ENCODE data around the gene RAD18. TPM values are rescaled to one million over a fixed set of nuclear protein-coding genes. Genes with fewer than 3 reads are reported as not detected.

Gene RAD18
- total RNA-seq, 4 donors from 2014 or later, result 3.5 to 11.7 (median 10.7) TPM

DNA sequence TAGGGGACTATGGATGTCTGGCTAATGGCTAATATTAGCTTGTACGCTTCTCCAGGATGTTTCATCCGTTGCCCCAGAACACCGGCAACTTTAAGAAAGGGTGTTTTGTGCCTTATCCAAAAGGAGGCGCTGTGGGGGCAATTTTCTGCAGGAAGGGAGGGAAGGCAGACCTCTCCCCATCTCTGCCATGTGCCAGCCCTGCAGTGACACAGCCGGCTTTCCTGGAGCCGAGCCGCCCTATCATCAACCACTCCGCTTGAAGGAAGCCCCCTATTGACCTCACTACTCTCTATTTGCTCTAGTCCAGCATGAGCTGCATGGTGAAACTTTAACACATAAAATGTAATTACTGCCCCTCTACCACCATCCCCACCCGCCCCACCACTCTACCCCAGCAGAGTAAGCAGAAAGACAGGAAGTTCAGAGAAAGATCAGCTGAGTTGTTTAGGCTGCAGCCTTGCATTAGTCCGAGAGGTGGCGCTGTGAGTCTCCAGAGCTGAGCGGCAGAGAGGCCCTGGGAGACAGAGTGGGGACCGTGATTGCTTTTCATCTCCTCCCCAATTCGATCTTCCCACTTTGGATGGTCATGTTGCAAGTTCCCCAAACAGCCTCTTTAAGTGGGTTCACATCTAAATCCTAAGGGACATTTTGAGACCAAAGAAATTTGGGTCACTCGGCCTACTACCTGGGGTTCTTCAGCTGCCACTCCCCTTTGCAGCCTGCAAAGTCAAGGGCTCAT is 24.5 kb upstream of the RAD18 start:
- Histone ChIP-seq H3K9me3 (no peaks in the 10 kb centered on the region), H3K4me1 (peaks cover 0 to 12% (median 0%) of the 10 kb centered on the region in 4 donors), H3K36me3 (peaks cover 0 to 27% (median 0%) of the 10 kb centered on the region in 3 donors), H3K27ac (no peak overlapping the region), H3K4me3 (no peak overlapping the region), H3K27me3 (no peaks in the 10 kb centered on the region)
- TF ChIP-seq POLR2A (IDR thresholded peaks at IDR 0.05), result no peak
- TF ChIP-seq, protein P1, sequence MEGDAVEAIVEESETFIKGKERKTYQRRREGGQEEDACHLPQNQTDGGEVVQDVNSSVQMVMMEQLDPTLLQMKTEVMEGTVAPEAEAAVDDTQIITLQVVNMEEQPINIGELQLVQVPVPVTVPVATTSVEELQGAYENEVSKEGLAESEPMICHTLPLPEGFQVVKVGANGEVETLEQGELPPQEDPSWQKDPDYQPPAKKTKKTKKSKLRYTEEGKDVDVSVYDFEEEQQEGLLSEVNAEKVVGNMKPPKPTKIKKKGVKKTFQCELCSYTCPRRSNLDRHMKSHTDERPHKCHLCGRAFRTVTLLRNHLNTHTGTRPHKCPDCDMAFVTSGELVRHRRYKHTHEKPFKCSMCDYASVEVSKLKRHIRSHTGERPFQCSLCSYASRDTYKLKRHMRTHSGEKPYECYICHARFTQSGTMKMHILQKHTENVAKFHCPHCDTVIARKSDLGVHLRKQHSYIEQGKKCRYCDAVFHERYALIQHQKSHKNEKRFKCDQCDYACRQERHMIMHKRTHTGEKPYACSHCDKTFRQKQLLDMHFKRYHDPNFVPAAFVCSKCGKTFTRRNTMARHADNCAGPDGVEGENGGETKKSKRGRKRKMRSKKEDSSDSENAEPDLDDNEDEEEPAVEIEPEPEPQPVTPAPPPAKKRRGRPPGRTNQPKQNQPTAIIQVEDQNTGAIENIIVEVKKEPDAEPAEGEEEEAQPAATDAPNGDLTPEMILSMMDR (IDR thresholded peaks at IDR 0.05), result peak; percentile 57 to 79 (median 67)
- no peak for TF ChIP-seq EP300 (IDR thresholded peaks at IDR 0.05)
- peak; percentile 43 to 67 for DNase-seq (ENCODE audit: low spot score in 2 of 2)
- 33 to 45% methylated on average over 14 to 15 of the region's 15 CpGs for WGBS, 2 donors

DNA sequence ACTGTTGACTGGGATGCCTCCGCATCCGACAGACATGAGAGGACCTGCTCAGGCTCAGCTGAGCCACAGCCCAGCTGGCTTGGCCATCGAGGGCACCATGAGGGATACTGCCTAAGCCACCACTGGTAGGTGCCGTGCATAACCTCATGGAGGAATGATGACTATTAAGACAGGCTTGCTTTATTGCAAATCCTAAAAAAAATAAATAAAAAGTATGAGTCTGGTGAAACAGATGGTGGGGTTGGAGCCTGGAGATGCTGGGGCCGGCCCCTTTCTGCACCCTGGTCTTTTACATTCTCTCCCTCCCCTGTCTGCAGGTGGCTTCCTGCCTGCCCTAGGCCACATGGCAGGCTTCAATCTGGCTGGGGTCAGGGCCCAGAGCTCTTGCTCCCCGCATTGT is 24.0 kb upstream of the RAD18 start:
- H3K36me3 ChIP-seq, result peaks cover 0 to 24% (median 0%) of the 10 kb centered on the region in 3 donors
- H3K4me1 ChIP-seq, result peaks cover 0 to 12% (median 0%) of the 10 kb centered on the region in 4 donors
- TF ChIP-seq, protein P1 (IDR thresholded peaks at IDR 0.05), result no peak
- no peak for TF ChIP-seq POLR2A (IDR thresholded peaks at IDR 0.05)
- no peak for TF ChIP-seq EP300 (IDR thresholded peaks at IDR 0.05)
- no peak overlapping the region for H3K4me3 ChIP-seq
- no peak for DNase-seq (ENCODE audit: low spot score in 2 of 2)
- no peaks in the 10 kb centered on the region for H3K27me3 ChIP-seq
- 77 to 83% methylated on average over 6 of the region's 6 CpGs for WGBS, 2 donors
- no peak overlapping the region for H3K27ac ChIP-seq
- H3K9me3 ChIP-seq, result no peaks in the 10 kb centered on the region

DNA sequence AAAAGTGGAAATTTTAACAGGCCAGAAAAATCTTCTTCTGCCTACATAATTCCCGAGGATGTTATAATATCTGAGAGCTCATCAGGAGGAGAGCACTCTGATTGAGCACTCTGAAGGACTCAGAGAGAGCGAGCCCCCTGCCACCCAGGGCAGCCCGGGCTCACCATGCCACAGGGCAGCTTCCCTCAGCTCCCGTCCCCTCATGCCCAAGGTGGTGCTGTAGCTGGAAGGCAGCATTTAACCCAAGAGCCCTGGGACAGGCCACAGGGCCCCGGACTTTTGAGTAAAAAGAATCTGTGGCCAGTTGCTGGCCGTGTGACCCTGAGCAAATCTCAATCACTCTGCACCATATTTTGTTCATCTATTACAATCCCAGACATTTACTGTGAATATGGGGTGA is 23.5 kb upstream of the RAD18 start:
- Histone ChIP-seq H3K4me1 (peaks cover 0 to 14% (median 0%) of the 10 kb centered on the region in 4 donors), H3K27ac (no peak overlapping the region), H3K27me3 (no peaks in the 10 kb centered on the region), H3K4me3 (no peak overlapping the region), H3K9me3 (no peaks in the 10 kb centered on the region), H3K36me3 (peaks cover 0 to 24% (median 0%) of the 10 kb centered on the region in 3 donors)
- TF ChIP-seq, protein P1 (IDR thresholded peaks at IDR 0.05), result no peak
- no peak for TF ChIP-seq POLR2A (IDR thresholded peaks at IDR 0.05)
- no peak for DNase-seq (ENCODE audit: low spot score in 2 of 2)
- WGBS, 2 donors, result 90 to 91% methylated on average over 6 of the region's 6 CpGs

DNA sequence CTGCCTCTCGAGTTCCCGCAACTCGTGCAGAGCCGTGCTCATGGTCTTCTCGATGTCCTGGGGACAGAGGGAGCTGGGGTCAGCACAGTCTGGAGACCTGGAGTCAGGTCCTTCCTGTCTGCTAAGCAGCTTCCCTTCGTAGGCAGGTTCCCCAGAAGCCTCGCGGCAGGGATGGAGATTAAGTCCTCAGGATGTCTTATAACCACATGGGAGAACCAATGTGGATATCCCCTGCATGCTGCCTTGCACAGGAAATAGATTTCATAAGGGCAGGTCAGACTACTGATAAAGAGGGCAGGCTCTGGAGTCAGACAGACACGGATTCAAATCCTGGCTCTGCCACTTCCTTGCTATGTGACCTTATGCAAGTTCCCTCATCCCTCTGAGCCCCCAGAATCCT is 22.6 kb upstream of the RAD18 start:
- Histone ChIP-seq H3K4me3 (no peak overlapping the region), H3K4me1 (peaks cover 0 to 18% (median 0%) of the 10 kb centered on the region in 4 donors), H3K9me3 (no peaks in the 10 kb centered on the region), H3K36me3 (peaks cover 0 to 24% (median 0%) of the 10 kb centered on the region in 3 donors), H3K27ac (no peak overlapping the region), H3K27me3 (no peaks in the 10 kb centered on the region)
- no peak for TF ChIP-seq EP300 (IDR thresholded peaks at IDR 0.05)
- TF ChIP-seq, protein P1 (IDR thresholded peaks at IDR 0.05), result no peak
- TF ChIP-seq POLR2A (IDR thresholded peaks at IDR 0.05), result no peak
- DNase-seq (ENCODE audit: low spot score in 2 of 2), result no peak
- 83 to 91% methylated on average over 7 to 9 of the region's 9 CpGs for WGBS, 2 donors

DNA sequence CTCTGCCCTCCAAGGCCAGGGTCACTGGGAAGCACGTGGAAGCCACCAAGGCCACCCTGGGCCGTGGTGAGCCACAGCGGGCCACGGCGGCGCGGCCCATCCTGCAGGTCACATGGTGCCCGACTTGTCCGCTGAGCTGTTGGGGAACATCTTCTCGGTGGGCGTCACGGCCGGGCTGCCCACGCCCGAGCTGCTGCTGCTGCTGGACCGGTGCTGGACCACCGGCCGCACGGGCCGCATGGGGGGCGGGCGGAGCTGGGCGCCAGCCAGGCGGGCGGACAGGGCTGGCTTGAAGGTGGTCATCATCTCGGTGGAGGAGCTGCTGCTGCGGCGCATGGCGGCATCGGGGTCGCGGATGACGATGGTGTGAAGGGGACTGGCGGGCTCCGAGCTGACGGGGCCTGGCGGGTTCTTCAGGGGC is 22.1 kb upstream of the RAD18 start:
- peaks cover 0 to 19% (median 0%) of the 10 kb centered on the region in 3 donors for H3K36me3 ChIP-seq
- H3K27me3 ChIP-seq, result no peaks in the 10 kb centered on the region
- no peak overlapping the region for H3K4me3 ChIP-seq
- 94 to 98% methylated on average over 23 to 27 of the region's 37 CpGs for WGBS, 2 donors
- TF ChIP-seq, protein P1 (IDR thresholded peaks at IDR 0.05), result no peak
- TF ChIP-seq EP300 (IDR thresholded peaks at IDR 0.05), result no peak
- no peak for TF ChIP-seq POLR2A (IDR thresholded peaks at IDR 0.05)
- H3K4me1 ChIP-seq, result peaks cover 0 to 18% (median 0%) of the 10 kb centered on the region in 4 donors
- DNase-seq (ENCODE audit: low spot score in 2 of 2), result no peak
- no peak overlapping the region for H3K27ac ChIP-seq
- H3K9me3 ChIP-seq, result no peaks in the 10 kb centered on the region
